Neuronal stem cell (in vitro differentiated cells): ENCODE measurements around the gene MITD1.
A peak's percentile ranks its signal among the peaks of the same experiment; 100 is the strongest.

ENCODE experiments used
- DNase-seq: peaks from one replicate; pipeline ENCODE4 v3.0.0-alpha.2; 2013; ENCODE audit warnings: low spot score
- H2AFZ ChIP-seq: one replicate; pipeline ENCODE4 v1.6.1; 2013; ENCODE audit warnings: mild to moderate bottlenecking, low read length, inconsistent platforms
- H2AK5ac ChIP-seq: 2 replicates; pipeline ENCODE4 v1.6.1; 2013; ENCODE audit warnings: low read depth, mild to moderate bottlenecking, inconsistent platforms, low read length, moderate library complexity, mixed read lengths
- H2BK120ac ChIP-seq: 2 replicates; pipeline ENCODE4 v1.6.1; 2013; ENCODE audit warnings: low read depth, mild to moderate bottlenecking, inconsistent platforms, low read length, moderate library complexity, mixed read lengths
- H2BK12ac ChIP-seq: one replicate; pipeline ENCODE4 v1.6.1; 2013; ENCODE audit warnings: low read length, inconsistent platforms
- H2BK15ac ChIP-seq: 2 replicates; pipeline ENCODE4 v1.6.1; 2013; ENCODE audit warnings: mild to moderate bottlenecking, low read length, inconsistent platforms, mixed read lengths
- H2BK5ac ChIP-seq: one replicate; pipeline ENCODE4 v1.6.1; 2013; ENCODE audit warnings: inconsistent platforms, mild to moderate bottlenecking, low read length, moderate library complexity
- H3K14ac ChIP-seq: one replicate; pipeline ENCODE4 v1.6.1; 2013; ENCODE audit warnings: low read length, inconsistent platforms
- H3K18ac ChIP-seq: 2 replicates; pipeline ENCODE4 v1.6.1; 2013; ENCODE audit warnings: low read length, inconsistent platforms
- H3K23ac ChIP-seq: 2 replicates; pipeline ENCODE4 v1.6.1; 2013; ENCODE audit warnings: low read depth, mild to moderate bottlenecking, mixed read lengths, low read length, inconsistent platforms; ENCODE audit not compliant: poor library complexity
- H3K27ac ChIP-seq: replicated peaks from 3 replicates; pipeline ENCODE4 v1.5.1; 2013; ENCODE audit warnings: low read length, inconsistent platforms
- H3K27me3 ChIP-seq, 3 experiments: 2 replicates each; pipeline ENCODE4 v1.6.1; 2013; ENCODE audit warnings: low read length in 3 of 3, mild to moderate bottlenecking in 2 of 3, inconsistent platforms in 1 of 3, low read depth in 1 of 3, mixed read lengths in 1 of 3, moderate library complexity in 1 of 3; ENCODE audit not compliant: control insufficient read depth in 3 of 3, insufficient read depth in 3 of 3
- H3K36me3 ChIP-seq, 2 donors: replicated peaks in 1 of 2; 2 replicates each; pipeline ENCODE4 v1.6.1; 2013; ENCODE audit warnings: low read length in 2 of 2; ENCODE audit not compliant: control insufficient read depth in 2 of 2, insufficient read depth in 2 of 2
- H3K4ac ChIP-seq: 2 replicates; pipeline ENCODE4 v1.6.1; 2013; ENCODE audit warnings: inconsistent platforms, mild to moderate bottlenecking, low read length, moderate library complexity
- H3K4me1 ChIP-seq, 2 donors: 1 replicate in 1 of 2; 2 replicates in 1 of 2; pipeline ENCODE4 v1.6.1; 2013; ENCODE audit warnings: low read length in 2 of 2, low read depth in 1 of 2; ENCODE audit not compliant: control insufficient read depth in 2 of 2, insufficient read depth in 1 of 2
- H3K4me2 ChIP-seq: one replicate; pipeline ENCODE4 v1.6.1; 2013; ENCODE audit warnings: mild to moderate bottlenecking, low read length, inconsistent platforms; ENCODE audit not compliant: insufficient read depth, poor library complexity, severe bottlenecking
- H3K4me3 ChIP-seq, 2 donors: 2 replicates each; pipeline ENCODE4 v1.5.1; 2013; ENCODE audit warnings: low read length in 2 of 2, mild to moderate bottlenecking in 2 of 2, inconsistent platforms in 1 of 2, moderate library complexity in 1 of 2
- H3K79me1 ChIP-seq: one replicate; pipeline ENCODE4 v1.6.1; 2013; ENCODE audit warnings: low read depth, mild to moderate bottlenecking, inconsistent platforms, low read length, moderate library complexity
- H3K9ac ChIP-seq: one replicate; pipeline ENCODE4 v1.6.1; 2013; ENCODE audit warnings: mild to moderate bottlenecking, low read depth, low read length, inconsistent platforms; ENCODE audit not compliant: poor library complexity
- H3K9me3 ChIP-seq, 2 donors: replicated peaks in 1 of 2; 2 replicates each; pipeline versions ENCODE3 to v1.6.1; 2013; ENCODE audit warnings: low read length in 2 of 2, mild to moderate bottlenecking in 2 of 2, inconsistent platforms in 1 of 2, low read depth in 1 of 2, mixed read lengths in 1 of 2, moderate library complexity in 1 of 2; ENCODE audit not compliant: control insufficient read depth in 2 of 2, insufficient read depth in 1 of 2
- H4K8ac ChIP-seq: one replicate; pipeline ENCODE4 v1.6.1; 2013; ENCODE audit warnings: low read depth, mild to moderate bottlenecking, inconsistent platforms, low read length, moderate library complexity
- H4K91ac ChIP-seq: one replicate; pipeline ENCODE4 v1.6.1; 2013; ENCODE audit warnings: low read length, low read depth, mild to moderate bottlenecking, inconsistent platforms; ENCODE audit not compliant: poor library complexity
- WGBS, 2 donors: extraction: QIAGEN DNeasy Blood & Tissue Kit; methylation state at CpG; one replicate each; pipeline ENCODE4 v1.1.7; 2013; ENCODE audit warnings: missing lambda C conversion rate in 2 of 2, mixed read lengths in 1 of 2; ENCODE audit not compliant: insufficient read length in 2 of 2, insufficient replicate concordance in 1 of 2; ENCODE audit errors: extremely low coverage in 2 of 2; 5-methylcytosine and 5-hydroxymethylcytosine counted together

MITD1 gene

GRCh38 chr2:99154643-99155536 is 26.0 kb downstream of the MITD1 start, which contains the start of the genes LIPT1 and TSGA10:
Gene LIPT1 (plus strand): TSS chr2:99154967. CDS start chr2:99161958, 6,991 bp downstream.
Gene TSGA10 (minus strand): TSS chr2:99154942. CDS start chr2:99109439, 45,503 bp downstream.
- no peaks in the 10 kb centered on the region for H3K9me3 ChIP-seq
- WGBS, 2 donors: no CpG with 5 or more reads among the region's 70 CpGs

GRCh38 chr2:99153921-99154604 is 26.8 kb downstream of the MITD1 start:
- H3K14ac ChIP-seq: no peak overlapping the region
- H3K79me1 ChIP-seq: no peaks in the 10 kb centered on the region
- no peak overlapping the region for H3K23ac ChIP-seq
- H3K36me3 ChIP-seq: peaks cover 0 to 22% of the 10 kb centered on the region in 2 donors
- no peak overlapping the region for H2BK12ac ChIP-seq
- H3K27ac ChIP-seq: no peak overlapping the region
- H3K4me1 ChIP-seq: peaks cover 2 to 10% of the 10 kb centered on the region in 2 donors
- peak overlapping the region; percentile 96 for H2AFZ ChIP-seq
- H4K91ac ChIP-seq: no peak overlapping the region
- H3K9ac ChIP-seq: no peak overlapping the region
- H4K8ac ChIP-seq: no peak overlapping the region
- H2BK120ac ChIP-seq: no peak overlapping the region
- H3K18ac ChIP-seq: no peak overlapping the region
- no peaks in the 10 kb centered on the region for H3K27me3 ChIP-seq
- H3K9me3 ChIP-seq: peaks cover 0 to 1% of the 10 kb centered on the region in 2 donors
- no CpG with 5 or more reads among the region's 12 CpGs for WGBS, 2 donors
- H3K4me2 ChIP-seq: peak overlapping the region; percentile 69
- no peak overlapping the region for H2BK15ac ChIP-seq
- no peak overlapping the region for H2BK5ac ChIP-seq
- H2AK5ac ChIP-seq: no peak overlapping the region
- H3K4me3 ChIP-seq: peak overlapping the region; percentile 81 to 84
- no peak overlapping the region for H3K4ac ChIP-seq
- no peak for DNase-seq

More at GRCh38 chr2:99154643-99155536, 26.0 kb downstream of the MITD1 start, which contains the start of the genes LIPT1 and TSGA10:
- H2BK12ac ChIP-seq: no peak within 1 kb of the TSS
- peak within 1 kb of the TSS; percentile 69 for H3K4me2 ChIP-seq
- H3K27ac ChIP-seq: no peak within 1 kb of the TSS
- no peak within 1 kb of the TSS for H2BK120ac ChIP-seq
- no peak within 1 kb of the TSS for H3K14ac ChIP-seq
- no peaks in the 10 kb centered on the region for H3K79me1 ChIP-seq
- peaks cover 0 to 29% of the 10 kb centered on the region in 2 donors for H3K36me3 ChIP-seq
- peak within 1 kb of the TSS; percentile 12 for H3K23ac ChIP-seq
- no peak within 1 kb of the TSS for H4K91ac ChIP-seq
- peak within 1 kb of the TSS; percentile 7 for H4K8ac ChIP-seq
- no peak within 1 kb of the TSS for H2BK15ac ChIP-seq
- H2AFZ ChIP-seq: peak within 1 kb of the TSS; percentile 96
- H3K4me1 ChIP-seq: peaks cover 2 to 10% of the 10 kb centered on the region in 2 donors
- no peak within 1 kb of the TSS for H2AK5ac ChIP-seq
- H3K4me3 ChIP-seq: peak within 1 kb of the TSS; percentile 81 to 84
- H3K18ac ChIP-seq: peak within 1 kb of the TSS; percentile 96
- H2BK5ac ChIP-seq: no peak within 1 kb of the TSS
- H3K4ac ChIP-seq: no peak within 1 kb of the TSS
- H3K27me3 ChIP-seq: no peaks in the 10 kb centered on the region
- H3K9ac ChIP-seq: peak within 1 kb of the TSS; percentile 86
- DNase-seq: peak; percentile 75

GRCh38 chr2:99152199-99152895 is 28.5 kb downstream of the MITD1 start:
- no CpG with 5 or more reads among the region's 7 CpGs for WGBS, 2 donors
- peaks cover 0 to 10% of the 10 kb centered on the region in 2 donors for H3K36me3 ChIP-seq
- no peak overlapping the region for H3K4ac ChIP-seq
- H3K27ac ChIP-seq: no peak overlapping the region
- no peak overlapping the region for H3K18ac ChIP-seq
- H4K8ac ChIP-seq: no peak overlapping the region
- no peak overlapping the region for H2BK15ac ChIP-seq
- H4K91ac ChIP-seq: no peak overlapping the region
- no peaks in the 10 kb centered on the region for H3K27me3 ChIP-seq
- no peak overlapping the region for H3K9ac ChIP-seq
- DNase-seq: no peak
- no peak overlapping the region for H2AK5ac ChIP-seq
- peaks cover 0 to 1% of the 10 kb centered on the region in 2 donors for H3K9me3 ChIP-seq
- H3K23ac ChIP-seq: no peak overlapping the region
- H2BK12ac ChIP-seq: no peak overlapping the region
- no peaks in the 10 kb centered on the region for H3K79me1 ChIP-seq
- H3K4me1 ChIP-seq: peaks cover 2 to 10% of the 10 kb centered on the region in 2 donors
- no peak overlapping the region for H3K14ac ChIP-seq
- H3K4me2 ChIP-seq: no peak overlapping the region
- H2BK5ac ChIP-seq: no peak overlapping the region
- no peak overlapping the region for H2BK120ac ChIP-seq
- H2AFZ ChIP-seq: no peak overlapping the region
- no peak overlapping the region for H3K4me3 ChIP-seq
